Activated CD4-positive, alpha-beta memory T cell treated with anti-CD3 and anti-CD28 coated beads for 36 hours (primary cell): ENCODE measurements around the gene OR9Q1. TPM values are rescaled to one million over a fixed set of nuclear protein-coding genes. Genes with fewer than 3 reads are reported as not detected.

ENCODE experiments used
- CTCF ChIA-PET: fragments of 350-600 bp; sonication (Branson Sonifier 250); formaldehyde crosslinking; loops from one replicate; lab custom pipeline; 2021; ENCODE audit warnings: antibody characterized with exemption, inconsistent platforms; lab: Charles Lee
- POLR2A ChIA-PET: fragments of 350-600 bp; sonication (Branson Sonifier 250); formaldehyde crosslinking; loops from one replicate; lab custom pipeline; 2021; ENCODE audit warnings: antibody characterized with exemption; lab: Charles Lee
- DNase-seq: peaks from one replicate; pipeline ENCODE4 v3.0.0-alpha.2; 2020
- H3K27ac Mint-ChIP-seq: one replicate; pipeline ENCODE4 v1.8.0; 2021; ENCODE audit warnings: mixed read lengths
- H3K27me3 Mint-ChIP-seq: one replicate; pipeline ENCODE4 v1.8.0; 2021; ENCODE audit warnings: mixed read lengths
- H3K36me3 Mint-ChIP-seq: one replicate; pipeline ENCODE4 v1.8.0; 2021; ENCODE audit warnings: mixed read lengths
- H3K4me1 Mint-ChIP-seq: one replicate; pipeline ENCODE4 v1.8.0; 2021; ENCODE audit warnings: low read depth, mixed read lengths
- H3K4me3 Mint-ChIP-seq: one replicate; pipeline ENCODE4 v1.8.0; 2021; ENCODE audit warnings: mild to moderate bottlenecking, mixed read lengths
- H3K9me3 Mint-ChIP-seq: one replicate; pipeline ENCODE4 v1.8.0; 2021; ENCODE audit warnings: mixed read lengths
- intact Hi-C: fragments of 100-400 bp; cut with micrococcal nuclease; formaldehyde crosslinking; loops from one replicate; pipeline ENCODE4 v1.15.1; 2023
- total RNA-seq, 2 experiments: library from RNA; stranded (reverse); gene quantifications; one replicate each; pipeline ENCODE4 v1.2.3, GENCODE V29; 2021

Gene OR9Q1
- total RNA-seq, 2 experiments from 2014 or later = not detected

- Mint-ChIP-seq H3K27ac (no peak overlapping the region), H3K4me3 (no peak overlapping the region), H3K27me3 (peaks cover 5% of the 10 kb centered on the region), H3K36me3 (no peaks in the 10 kb centered on the region), H3K9me3 (no peaks in the 10 kb centered on the region), H3K4me1 (no peaks in the 10 kb centered on the region)
- no peak for DNase-seq
- ChIA-PET CTCF (no interaction called here), POLR2A (no interaction called here)
- intact Hi-C loops = no loop called here
Measured at GRCh38 chr11:58046231-58046630, 22.6 kb downstream of the OR9Q1 start.

- no peaks in the 10 kb centered on the region for H3K36me3 Mint-ChIP-seq
- no peak overlapping the region for H3K27ac Mint-ChIP-seq
- H3K4me1 Mint-ChIP-seq = no peaks in the 10 kb centered on the region
- H3K4me3 Mint-ChIP-seq = no peak overlapping the region
- POLR2A ChIA-PET = no interaction called here
- H3K9me3 Mint-ChIP-seq = no peaks in the 10 kb centered on the region
- no peak for DNase-seq
- H3K27me3 Mint-ChIP-seq = peaks cover 2% of the 10 kb centered on the region
- CTCF ChIA-PET = no interaction called here
- intact Hi-C loops = no loop called here
Measured at GRCh38 chr11:58047818-58048217, 24.1 kb downstream of the OR9Q1 start.

GRCh38 chr11:58055806-58056401 is 32.2 kb downstream of the OR9Q1 start:
- CTCF ChIA-PET = no interaction called here
- Mint-ChIP-seq H3K27me3 (peaks cover 2% of the 10 kb centered on the region), H3K36me3 (no peaks in the 10 kb centered on the region), H3K9me3 (no peaks in the 10 kb centered on the region), H3K4me3 (no peak overlapping the region), H3K4me1 (no peaks in the 10 kb centered on the region), H3K27ac (no peak overlapping the region)
- intact Hi-C loops = no loop called here
- DNase-seq = no peak
- POLR2A ChIA-PET = no interaction called here

GRCh38 chr11:58057481-58057880 is 33.8 kb downstream of the OR9Q1 start:
- no peak for DNase-seq
- ChIA-PET CTCF (no interaction called here), POLR2A (no interaction called here)
- intact Hi-C loops = no loop called here
- Mint-ChIP-seq H3K27ac (no peak overlapping the region), H3K4me1 (no peaks in the 10 kb centered on the region), H3K4me3 (no peak overlapping the region), H3K27me3 (peaks cover 2% of the 10 kb centered on the region), H3K9me3 (no peaks in the 10 kb centered on the region), H3K36me3 (no peaks in the 10 kb centered on the region)

GRCh38 chr11:58058276-58059006 is 34.8 kb downstream of the OR9Q1 start:
- ChIA-PET CTCF (no interaction called here), POLR2A (no interaction called here)
- Mint-ChIP-seq H3K27me3 (peaks cover 2% of the 10 kb centered on the region), H3K4me3 (no peak overlapping the region), H3K4me1 (no peaks in the 10 kb centered on the region), H3K36me3 (no peaks in the 10 kb centered on the region), H3K9me3 (no peaks in the 10 kb centered on the region), H3K27ac (no peak overlapping the region)
- intact Hi-C loops = no loop called here
- no peak for DNase-seq

- DNase-seq = no peak
- H3K36me3 Mint-ChIP-seq = no peaks in the 10 kb centered on the region
- H3K4me1 Mint-ChIP-seq = no peaks in the 10 kb centered on the region
- ChIA-PET POLR2A (no interaction called here), CTCF (no interaction called here)
- no peak overlapping the region for H3K27ac Mint-ChIP-seq
- no peak overlapping the region for H3K4me3 Mint-ChIP-seq
- intact Hi-C loops = no loop called here
- H3K9me3 Mint-ChIP-seq = no peaks in the 10 kb centered on the region
- H3K27me3 Mint-ChIP-seq = peaks cover 2% of the 10 kb centered on the region
Measured at GRCh38 chr11:58059007-58059350, 35.3 kb downstream of the OR9Q1 start.

- ChIA-PET POLR2A (no interaction called here), CTCF (no interaction called here)
- Mint-ChIP-seq H3K36me3 (no peaks in the 10 kb centered on the region), H3K9me3 (no peaks in the 10 kb centered on the region), H3K4me1 (no peaks in the 10 kb centered on the region), H3K27me3 (peaks cover 2% of the 10 kb centered on the region), H3K27ac (no peak overlapping the region), H3K4me3 (no peak overlapping the region)
- intact Hi-C loops = no loop called here
- no peak for DNase-seq
Measured at GRCh38 chr11:58060535-58060934, 36.9 kb downstream of the OR9Q1 start.

GRCh38 chr11:58060939-58061672 is 37.4 kb downstream of the OR9Q1 start:
- H3K4me3 Mint-ChIP-seq = no peak overlapping the region
- H3K4me1 Mint-ChIP-seq = no peaks in the 10 kb centered on the region
- ChIA-PET POLR2A (no interaction called here), CTCF (no interaction called here)
- H3K27ac Mint-ChIP-seq = no peak overlapping the region
- intact Hi-C loops = no loop called here
- H3K36me3 Mint-ChIP-seq = no peaks in the 10 kb centered on the region
- H3K9me3 Mint-ChIP-seq = no peaks in the 10 kb centered on the region
- DNase-seq = no peak
- H3K27me3 Mint-ChIP-seq = peaks cover 2% of the 10 kb centered on the region

GRCh38 chr11:58061813-58062212 is 38.1 kb downstream of the OR9Q1 start:
- DNase-seq = no peak
- POLR2A ChIA-PET = no interaction called here
- no peak overlapping the region for H3K4me3 Mint-ChIP-seq

GRCh38 chr11:58067685-58068084 is 44.0 kb downstream of the OR9Q1 start:
- no peaks in the 10 kb centered on the region for H3K4me1 Mint-ChIP-seq
- no peaks in the 10 kb centered on the region for H3K9me3 Mint-ChIP-seq
- intact Hi-C loops = no loop called here
- H3K4me3 Mint-ChIP-seq = no peak overlapping the region
- H3K27me3 Mint-ChIP-seq = no peaks in the 10 kb centered on the region
- POLR2A ChIA-PET = no interaction called here
- H3K36me3 Mint-ChIP-seq = no peaks in the 10 kb centered on the region
- CTCF ChIA-PET = no interaction called here
- no peak overlapping the region for H3K27ac Mint-ChIP-seq
- DNase-seq = no peak

More at GRCh38 chr11:58061813-58062212, 38.1 kb downstream of the OR9Q1 start:
- no peaks in the 10 kb centered on the region for H3K4me1 Mint-ChIP-seq
- H3K36me3 Mint-ChIP-seq = no peaks in the 10 kb centered on the region
- no peak overlapping the region for H3K27ac Mint-ChIP-seq
- peaks cover 2% of the 10 kb centered on the region for H3K27me3 Mint-ChIP-seq
- intact Hi-C loops = no loop called here
- CTCF ChIA-PET = no interaction called here
- no peaks in the 10 kb centered on the region for H3K9me3 Mint-ChIP-seq

GRCh38 chr11:58068655-58069054 is 45.0 kb downstream of the OR9Q1 start:
- peaks cover under 1% of the 10 kb centered on the region for H3K9me3 Mint-ChIP-seq
- intact Hi-C loops = no loop called here
- DNase-seq = no peak
- H3K36me3 Mint-ChIP-seq = no peaks in the 10 kb centered on the region
- H3K4me1 Mint-ChIP-seq = no peaks in the 10 kb centered on the region
- ChIA-PET CTCF (no interaction called here), POLR2A (no interaction called here)
- H3K4me3 Mint-ChIP-seq = no peak overlapping the region
- no peaks in the 10 kb centered on the region for H3K27me3 Mint-ChIP-seq
- H3K27ac Mint-ChIP-seq = no peak overlapping the region

- POLR2A ChIA-PET = no interaction called here
Measured at GRCh38 chr11:58070585-58070984, 46.9 kb downstream of the OR9Q1 start.

More at GRCh38 chr11:58070585-58070984, 46.9 kb downstream of the OR9Q1 start:
- peaks cover 14% of the 10 kb centered on the region for H3K9me3 Mint-ChIP-seq
- CTCF ChIA-PET = no interaction called here
- H3K27me3 Mint-ChIP-seq = no peaks in the 10 kb centered on the region
- no peak for DNase-seq
- no peak overlapping the region for H3K4me3 Mint-ChIP-seq
- H3K36me3 Mint-ChIP-seq = no peaks in the 10 kb centered on the region
- no peak overlapping the region for H3K27ac Mint-ChIP-seq
- intact Hi-C loops = no loop called here
- H3K4me1 Mint-ChIP-seq = no peaks in the 10 kb centered on the region
